Measurements from ENCODE around the gene TP63.

The TP63 gene

DNA sequence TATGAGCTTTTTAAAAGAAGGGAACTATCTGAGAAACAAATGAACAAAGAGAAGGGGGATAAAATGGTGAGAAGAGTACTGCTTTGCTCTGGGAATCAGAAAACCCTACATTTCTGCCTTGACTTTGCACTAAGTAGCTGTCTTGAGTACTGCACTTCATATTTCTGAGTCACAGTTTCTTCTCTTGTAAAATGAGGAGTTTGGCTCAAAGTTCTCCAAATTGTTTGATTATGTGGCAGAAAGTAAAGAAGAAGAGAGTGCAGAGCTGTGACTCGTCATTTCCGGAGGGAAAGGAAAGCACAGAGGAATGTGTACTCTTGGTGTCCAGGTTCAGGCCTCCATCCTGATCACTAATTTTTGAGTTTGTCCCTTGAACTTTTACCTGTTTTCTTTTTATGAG is 54.7 kb downstream of the TP63 start:
- peak; percentile 30 for DNase-seq

DNA sequence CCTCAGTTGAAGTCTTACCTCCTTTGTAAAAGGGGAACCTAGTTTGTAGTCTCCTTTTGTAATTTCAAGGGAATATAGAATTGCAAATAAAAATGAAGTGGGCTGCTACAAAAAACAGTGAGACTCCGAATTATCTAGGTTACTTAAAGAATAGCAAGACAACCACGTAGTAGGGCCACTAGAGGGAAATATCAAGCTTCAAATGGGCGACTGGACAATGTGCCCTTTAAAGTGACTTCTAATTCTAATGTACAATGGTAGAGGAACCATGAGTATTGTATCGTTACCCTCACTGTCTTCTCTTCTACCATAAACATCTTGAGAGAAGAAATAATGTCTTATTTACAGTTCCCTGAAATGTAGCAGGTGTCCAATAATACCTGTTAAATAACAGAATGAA is 56.3 kb downstream of the TP63 start:
- no peak for DNase-seq

DNA sequence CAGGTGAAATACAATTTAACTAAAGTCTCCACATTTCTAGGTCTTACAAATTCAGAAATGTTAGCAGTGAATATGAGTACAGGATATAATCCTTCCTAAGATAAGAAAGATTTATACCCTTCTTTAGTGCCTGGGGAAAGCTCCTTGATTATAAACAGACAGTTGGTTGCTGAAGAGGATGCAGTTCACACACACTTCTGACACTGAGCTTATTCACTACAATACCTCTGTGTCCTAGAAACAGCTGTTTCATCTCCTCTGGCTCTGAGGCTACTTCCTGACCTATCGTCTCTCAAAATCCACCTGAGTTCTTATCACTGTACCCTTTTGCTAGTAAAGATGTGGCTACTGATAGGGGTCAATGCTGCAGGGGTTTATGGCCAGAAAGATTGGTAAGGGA is 57.1 kb downstream of the TP63 start:
- DNase-seq, result no peak

DNA sequence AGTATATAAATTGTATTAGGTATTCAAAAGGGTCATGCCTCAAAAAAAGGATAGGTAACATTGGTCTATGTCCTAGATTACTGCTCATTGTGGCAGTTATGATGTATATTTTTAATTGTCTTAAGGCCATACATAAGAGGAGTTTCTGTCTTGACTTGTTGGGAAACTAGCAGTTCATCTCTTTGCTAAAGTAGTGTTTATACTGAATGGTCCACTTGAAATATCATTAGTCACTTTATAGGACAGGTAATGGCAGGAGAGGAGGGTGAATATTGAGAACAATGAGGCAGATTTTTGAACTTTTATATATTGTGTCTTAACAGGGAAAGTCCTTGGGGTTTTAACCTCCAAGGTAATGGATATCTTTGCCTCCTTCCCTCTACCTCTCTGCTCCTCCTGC is 58.4 kb downstream of the TP63 start:
- no peak for DNase-seq

DNA sequence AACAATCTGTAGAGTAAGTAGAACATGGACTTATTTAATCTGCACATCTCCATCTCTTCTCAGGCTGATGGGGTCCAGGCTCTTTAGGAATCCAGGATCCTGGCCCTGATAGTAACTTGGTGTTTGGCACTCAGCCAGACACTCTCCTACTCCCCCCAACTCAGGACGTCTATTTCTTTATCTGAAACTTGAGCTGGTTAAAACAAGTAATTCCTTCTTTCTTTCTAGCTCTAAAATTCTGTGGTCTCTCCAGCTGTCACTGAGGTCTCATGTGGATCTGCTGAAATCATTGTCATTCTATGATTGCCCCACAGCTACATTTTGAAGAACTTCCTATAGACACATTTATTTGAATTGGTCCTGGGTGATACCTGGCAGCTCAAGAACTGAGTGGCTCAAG is 59.0 kb downstream of the TP63 start:
- DNase-seq, result no peak

DNA sequence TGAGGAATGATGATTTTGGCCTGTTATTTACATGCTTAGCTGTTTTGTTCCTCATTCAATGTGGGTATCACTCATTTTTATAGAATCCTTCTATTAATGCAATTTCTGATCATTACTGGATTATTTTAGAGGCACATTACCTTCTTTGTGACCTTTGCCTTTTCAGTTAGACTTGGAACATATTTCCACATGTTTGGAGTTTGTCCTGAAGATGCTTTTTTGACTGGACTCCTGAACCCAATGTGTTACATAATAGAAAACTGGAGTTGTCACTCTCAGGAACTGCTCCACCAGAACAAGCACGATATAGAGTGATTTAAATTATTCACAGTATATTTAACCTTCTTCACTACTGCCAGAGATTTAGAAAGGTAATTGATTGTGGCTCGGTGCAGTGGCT is 59.5 kb downstream of the TP63 start:
- no peak for DNase-seq

DNA sequence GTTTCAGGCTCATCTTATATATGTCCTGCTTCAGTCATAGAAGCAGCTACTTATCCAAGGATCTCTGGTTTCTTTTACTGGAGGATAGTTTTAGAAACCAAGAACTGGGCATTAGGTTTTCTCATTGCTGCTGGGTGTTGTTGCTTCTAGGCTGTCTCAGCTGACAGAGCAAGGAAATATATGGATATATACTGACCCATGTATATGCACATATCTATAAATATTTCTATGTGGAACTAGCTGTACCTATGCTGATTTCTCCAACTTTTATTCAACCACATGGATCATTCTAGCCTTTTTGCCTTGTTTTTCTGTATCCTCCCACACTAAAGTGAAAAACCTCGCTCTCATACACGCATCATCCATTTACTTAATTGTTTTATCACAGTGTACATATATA is 64.2 kb downstream of the TP63 start:
- no peak for DNase-seq

DNA sequence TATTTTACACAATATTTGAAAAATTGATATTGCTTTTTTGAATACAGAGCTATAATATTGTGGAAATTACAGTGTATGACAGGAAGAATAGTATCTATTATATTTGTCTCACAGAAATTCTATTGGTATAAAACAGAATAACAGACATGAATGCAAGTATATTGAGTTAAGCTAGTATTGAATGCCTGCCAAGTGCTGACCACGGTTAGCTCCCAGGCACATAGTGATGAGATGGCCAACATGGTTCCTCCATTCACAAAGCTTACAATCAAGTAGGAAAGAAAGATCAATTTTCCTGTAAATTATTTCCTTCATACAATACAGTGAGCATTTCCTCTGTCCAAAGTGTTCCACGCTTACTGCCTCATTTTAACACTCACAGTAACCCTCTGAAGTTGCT is 67.6 kb downstream of the TP63 start:
- no peak for DNase-seq

DNA sequence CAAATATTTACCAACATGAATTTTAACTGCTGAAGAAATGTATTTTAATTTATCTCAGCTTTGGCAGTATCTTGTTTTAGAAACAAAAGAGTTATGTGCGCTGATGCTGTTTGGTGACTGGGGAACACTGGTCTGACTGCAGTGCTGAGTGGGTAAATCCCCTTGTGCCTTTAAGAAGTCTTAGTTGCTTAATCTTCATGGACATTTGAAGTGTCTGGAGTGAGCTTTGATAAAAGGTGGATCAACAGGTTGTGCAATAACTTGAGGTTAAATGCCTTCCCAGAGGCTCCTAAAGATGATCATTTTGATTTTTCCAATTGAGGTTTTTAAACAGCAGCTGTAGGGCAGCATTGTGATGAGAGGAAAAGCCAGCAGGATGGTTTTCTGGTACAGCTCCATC is 68.7 kb downstream of the TP63 start:
- DNase-seq, result no peak

DNA sequence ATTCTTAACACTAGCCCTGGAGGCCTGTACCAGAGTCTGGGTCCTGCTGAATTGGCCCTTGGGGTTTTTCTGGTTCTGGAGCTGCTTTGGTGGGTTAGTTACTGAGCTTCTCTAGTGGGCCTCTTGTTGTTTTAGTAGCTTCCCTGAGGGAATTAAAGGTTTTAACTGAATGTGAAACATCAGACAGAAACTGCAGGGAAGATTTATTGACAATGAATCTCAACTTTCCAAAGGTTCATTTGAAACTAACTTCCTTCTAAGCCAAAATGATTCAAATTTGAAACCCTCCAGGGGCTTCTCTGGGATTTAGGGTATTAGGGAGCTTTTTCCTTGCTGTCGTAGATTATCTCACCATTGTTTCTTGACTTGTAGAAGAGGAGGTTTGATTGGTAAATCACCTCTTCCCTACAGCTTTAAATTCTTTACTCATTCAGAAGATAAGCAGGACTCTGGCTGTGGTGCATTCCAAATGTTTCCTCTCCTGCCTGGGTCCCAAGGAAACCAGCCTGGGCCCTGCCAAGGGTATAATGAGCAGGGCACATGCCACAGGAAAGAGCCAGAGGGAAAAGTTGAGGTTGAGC is 71.0 kb downstream of the TP63 start:
- no peak for DNase-seq

DNA sequence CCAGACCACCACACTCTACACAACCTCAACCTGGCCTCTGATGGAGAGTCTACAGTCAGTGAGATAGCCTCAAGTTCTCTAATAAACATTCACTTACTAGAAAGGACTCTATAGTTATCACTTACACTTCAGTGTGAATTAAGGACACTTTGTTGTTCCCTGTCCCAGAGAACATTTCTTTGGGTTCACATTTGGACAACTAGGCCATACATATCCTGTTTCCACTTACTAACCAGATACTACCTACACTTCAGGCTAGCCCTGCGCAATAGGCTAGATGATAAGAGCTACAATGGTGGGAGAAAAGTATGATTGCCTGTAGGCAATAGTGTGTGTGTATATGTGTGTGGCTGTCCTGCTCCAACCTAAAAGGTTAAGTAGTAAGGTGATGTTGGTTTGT is 72.7 kb downstream of the TP63 start:
- no peak for DNase-seq

DNA sequence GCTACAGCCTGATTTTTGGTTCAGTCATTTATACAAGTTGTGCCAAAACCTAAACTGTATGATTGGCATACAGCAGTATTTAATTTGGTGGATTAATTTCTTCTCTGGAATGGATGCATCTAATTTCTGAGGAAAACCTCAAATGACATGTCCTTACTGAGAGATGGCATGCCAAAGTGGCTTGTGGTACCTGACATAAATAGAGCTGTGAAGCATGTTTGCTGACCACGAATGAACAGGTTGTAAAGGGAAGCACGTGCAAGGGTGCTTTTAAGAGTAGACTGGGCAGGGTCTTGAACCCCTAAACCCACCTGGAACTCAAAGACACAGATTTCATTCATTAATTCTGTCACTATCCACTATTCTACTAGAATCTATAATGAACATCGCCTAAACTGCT is 77.2 kb downstream of the TP63 start:
- no peak for DNase-seq

DNA sequence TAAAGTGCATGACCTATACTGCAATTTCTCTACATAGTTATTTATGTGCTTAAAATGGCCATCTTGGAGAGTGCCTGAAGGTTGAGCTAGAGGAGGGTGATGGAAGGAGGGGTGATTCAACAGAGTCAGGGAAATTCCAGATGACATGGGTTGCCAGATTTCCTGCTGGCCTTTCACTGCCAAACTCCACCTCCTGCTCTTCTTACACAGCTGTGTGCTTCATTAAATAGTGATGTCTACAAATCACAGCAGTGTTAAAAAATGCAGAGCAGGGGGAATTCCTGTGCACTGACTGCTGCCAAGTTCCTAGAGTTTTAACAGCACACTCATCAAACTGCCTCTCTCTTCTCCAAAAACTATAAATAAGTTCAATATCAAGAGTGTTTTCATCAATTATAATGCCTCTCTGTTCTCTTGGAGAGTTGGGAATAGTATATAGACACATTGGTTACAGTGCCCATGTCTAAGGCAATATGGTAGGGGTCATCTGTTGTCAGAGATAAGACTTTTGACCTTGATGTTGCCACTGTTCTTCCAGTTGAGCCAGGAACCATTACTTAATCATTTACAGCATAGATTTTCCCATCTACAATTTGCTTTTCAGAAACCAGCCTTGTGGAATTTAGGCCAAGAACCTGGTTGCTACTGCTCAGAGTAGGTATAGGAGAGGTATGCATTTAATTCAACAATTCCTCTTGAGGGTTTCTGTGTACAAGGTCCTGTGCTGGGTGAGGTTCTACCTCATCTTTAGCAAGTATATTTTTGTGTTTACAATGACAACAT is 79.6 kb downstream of the TP63 start:
- peak; percentile 89 for DNase-seq

DNA sequence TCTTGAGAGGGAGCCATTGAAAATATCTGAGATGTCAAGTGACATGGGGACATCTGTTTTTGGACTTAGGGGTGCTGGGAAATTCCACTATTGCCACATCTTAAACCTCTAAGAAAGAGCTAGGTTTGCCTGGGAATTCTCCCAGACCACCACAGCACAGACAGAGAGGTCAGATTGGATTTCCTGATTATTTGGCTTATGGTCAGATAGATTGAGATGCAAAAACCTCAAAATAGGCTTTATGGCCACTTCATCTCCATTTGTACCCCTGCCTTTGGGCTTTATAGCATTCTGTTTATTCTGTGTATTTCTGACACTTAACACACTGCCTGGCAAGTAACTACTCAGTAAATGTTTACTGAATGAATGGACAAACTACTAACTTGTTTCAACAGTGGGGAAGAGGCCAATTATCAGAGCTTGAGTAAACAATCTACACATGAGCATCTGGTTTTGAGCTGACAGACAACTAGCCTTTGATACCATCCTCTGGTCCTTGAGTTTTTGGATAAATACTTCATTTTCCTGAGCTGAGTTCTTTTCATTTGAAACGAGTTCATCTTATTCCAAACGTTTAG is 81.8 kb downstream of the TP63 start:
- DNase-seq, result no peak

DNA sequence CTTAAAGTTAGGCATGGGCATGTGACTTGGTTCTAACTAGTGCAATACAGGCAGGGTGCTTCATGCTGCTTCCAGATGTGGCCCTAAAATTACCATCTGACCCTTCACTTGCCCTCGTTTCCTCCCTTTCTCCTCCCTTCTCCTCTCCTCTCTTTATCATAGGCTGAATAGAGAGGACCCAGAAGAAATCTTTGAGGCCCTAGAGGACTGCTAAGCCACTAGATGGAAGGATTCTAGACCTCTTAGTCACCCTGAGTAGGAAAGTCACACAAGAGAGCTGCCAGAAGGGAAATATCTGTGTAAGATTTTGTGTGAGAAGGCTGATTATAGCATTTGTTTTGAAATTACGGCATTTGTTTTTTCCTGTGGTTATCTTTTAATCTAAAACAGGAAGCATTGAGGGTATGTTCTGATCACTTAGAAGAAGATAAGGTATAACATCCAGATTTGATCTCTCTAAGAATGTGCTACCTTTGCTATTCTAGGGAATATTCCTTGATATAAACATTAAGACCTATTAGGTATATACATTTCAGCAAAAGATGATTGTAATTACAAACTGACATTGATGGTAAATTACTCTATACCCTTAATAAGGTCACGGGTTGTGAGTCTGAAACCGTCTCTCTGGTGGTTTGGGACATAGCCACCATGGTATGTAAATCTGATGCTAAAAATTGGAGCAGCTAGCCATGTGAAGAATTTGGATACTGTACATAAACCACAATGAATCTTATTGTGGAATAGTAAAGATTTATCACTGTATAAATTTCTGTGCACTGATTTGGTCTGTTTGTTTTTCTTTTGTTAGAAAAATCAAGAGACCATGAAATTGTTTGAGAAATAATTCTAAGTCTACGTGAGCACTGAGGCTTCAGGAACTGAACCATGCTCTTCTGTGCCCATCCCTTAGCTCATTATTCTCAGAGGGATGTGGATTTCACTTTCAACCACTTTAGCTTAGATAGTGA is 84.1 kb downstream of the TP63 start:
- DNase-seq, result peak; percentile 37

DNA sequence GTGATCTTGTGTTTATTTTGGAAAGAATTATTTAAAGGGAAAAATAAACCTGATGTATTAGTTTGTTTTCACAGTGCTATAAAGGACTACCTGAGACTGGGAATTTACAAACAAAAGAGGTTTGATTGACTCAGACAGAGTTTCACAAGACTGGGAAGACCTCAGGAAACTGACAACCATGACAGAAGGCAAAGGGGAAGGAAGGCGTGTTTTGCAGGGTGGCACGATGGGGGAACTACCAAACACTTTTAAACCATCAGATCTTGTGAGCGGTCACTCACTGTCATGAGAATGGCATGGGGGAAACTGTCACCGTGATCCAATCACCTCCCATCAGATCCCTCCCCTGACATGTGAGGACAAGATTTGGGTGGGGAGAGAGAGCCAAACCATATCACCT is 87.0 kb downstream of the TP63 start:
- no peak for DNase-seq

DNA sequence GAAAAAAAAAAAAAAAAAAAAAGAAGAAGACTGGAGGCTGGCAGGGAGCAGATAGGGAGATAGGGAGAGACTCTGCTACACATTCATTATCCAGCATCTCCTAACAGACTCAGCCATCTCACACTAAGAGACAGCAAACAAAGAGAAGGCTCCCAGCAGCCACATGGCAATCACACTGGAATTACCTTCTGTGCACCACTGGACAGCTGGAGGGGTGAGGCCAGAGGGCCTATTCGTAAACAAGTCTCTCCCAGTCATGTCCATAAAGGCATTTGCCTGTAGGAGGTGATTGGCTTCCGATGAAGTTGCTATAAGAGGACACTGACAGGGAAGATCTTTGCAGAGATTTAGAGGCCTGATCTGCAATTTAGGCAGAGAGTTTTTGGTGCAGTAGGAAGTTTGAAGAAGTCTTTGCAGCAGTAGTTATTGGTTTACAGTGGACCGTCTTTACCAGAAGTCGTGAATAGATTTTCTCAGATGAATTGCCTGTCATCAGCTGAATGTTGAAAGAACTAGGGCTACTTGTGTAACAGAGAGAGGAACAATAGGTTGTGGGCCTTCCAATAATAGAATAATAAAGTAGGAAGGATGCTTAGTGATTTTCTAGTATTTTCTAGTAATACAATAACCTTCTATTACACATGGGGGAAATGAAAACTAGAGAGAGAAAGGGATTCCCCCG is 89.7 kb downstream of the TP63 start:
- no peak for DNase-seq

DNA sequence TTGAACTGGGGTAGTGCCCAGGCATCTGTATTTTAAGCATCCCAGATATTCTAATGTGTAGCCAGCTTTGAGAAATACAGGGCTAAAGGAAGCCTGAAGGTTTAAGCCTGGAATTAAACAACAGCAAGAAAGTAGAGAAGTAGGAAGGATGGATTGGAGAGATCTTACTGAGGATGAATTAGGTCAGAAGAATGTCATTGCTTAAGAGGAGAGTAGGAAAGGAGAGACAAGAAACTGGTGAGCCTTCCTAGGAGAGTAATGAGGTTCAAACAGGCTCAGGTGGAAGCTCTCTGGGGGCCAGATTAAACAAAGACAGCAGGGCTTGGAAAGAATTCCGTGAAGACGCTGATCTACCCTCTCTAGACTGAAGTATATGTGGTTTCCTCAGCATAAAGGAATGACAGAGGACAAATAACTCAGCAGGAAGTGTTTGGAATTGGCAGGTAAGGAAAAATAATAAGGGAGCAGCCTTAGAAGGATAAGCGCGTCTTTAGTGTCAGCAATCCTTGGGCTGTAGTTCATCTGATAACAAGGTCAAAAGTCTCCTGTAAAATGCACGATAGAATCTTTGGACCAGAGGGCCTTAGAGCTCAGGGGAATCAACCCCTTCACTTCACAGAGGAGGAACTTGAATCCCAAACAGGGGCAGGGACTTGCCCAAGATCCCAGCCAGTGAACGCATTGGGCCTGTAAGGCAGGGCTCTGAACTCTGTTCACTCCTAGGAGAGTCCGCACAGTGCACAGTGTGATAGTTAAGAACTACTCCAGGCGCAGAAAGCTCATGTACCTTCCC is 90.9 kb downstream of the TP63 start:
- no peak for DNase-seq

DNA sequence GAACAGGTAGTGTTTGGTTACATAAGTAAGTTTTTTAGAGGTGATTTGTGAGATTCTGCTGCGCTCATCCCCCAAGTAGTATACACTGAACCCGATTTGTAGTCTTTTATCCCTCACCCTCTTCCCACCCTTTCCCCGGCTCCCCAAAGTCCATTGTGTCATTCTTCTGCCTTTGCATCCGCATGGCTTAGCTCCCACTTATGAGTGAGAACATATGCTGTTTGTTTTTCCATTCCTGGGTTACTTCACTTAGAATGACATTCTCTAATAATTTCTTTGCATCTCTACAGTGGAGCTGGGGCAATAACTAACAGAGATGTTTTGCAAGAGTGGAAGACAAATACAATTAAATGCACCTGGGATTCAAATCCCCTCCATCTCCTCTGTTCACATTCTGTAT is 93.2 kb downstream of the TP63 start:
- DNase-seq, result no peak

DNA sequence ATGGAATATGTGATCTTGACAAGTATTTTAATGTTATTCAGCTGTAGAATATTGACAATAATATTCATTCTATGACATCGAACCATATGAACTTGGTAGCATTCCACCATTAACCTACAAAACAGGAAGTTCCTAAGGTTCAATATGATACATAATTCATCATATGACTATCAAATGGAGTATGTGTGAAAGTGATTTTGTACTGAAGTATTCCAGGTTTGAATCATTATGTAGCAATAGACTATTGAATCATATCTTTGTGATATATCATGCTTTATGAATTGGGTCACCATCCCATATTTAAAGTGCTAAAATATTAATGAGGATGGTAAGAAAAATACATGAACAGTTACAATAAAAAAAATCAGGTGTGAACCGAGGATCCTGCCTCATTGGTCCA is 95.1 kb downstream of the TP63 start:
- DNase-seq, result no peak

DNA sequence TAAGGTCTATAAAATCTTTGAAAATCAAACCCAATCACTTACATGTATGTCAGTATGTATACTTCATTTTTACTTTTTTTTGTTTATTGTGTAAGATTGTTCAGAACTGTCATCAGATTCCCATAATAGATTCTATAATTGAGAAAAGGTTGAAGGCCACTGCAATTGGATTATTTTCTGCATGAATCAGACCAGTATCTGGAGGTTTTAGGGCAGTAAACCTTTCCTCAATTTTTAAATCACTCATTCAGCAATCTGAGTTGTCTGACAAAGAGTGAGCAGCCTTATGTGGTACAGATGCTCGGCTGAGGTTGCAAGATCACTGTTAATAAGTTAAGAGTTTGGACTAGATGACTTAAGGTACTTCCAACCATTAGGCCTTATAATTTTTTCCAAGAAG is 96.0 kb downstream of the TP63 start:
- DNase-seq, result no peak

DNA sequence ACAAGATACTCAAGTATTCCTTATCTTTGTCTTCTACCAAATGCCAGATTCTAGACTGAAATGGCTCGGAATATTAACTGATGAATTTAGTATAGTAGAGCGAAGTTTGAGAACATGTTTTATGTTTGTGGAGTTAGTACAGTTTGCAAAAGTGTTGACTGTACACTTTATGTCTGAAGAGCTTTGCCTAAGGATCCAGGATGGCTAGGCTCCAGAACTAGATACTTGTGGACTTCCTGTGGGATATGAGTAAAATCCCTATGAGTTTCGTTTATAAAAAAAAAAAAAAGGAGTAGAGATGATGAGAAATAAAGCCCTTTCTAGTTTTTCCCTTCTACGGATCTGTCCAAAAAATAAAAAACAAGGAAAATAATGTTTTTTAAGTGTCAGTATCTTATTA is 96.7 kb downstream of the TP63 start:
- DNase-seq, result peak; percentile 12

Measured in amniotic stem cell (primary cell).